Stimulated activated naive CD4-positive, alpha-beta T cell treated with Interleukin-2 at 50 U/mL for 16 hours (primary cell): Measurements from ENCODE around the gene LIX1L.

Experiments
- DNase-seq: peaks from one replicate; lab custom pipeline; 2025; lab: John Stamatoyannopoulos, UW

Gene LIX1L

DNA sequence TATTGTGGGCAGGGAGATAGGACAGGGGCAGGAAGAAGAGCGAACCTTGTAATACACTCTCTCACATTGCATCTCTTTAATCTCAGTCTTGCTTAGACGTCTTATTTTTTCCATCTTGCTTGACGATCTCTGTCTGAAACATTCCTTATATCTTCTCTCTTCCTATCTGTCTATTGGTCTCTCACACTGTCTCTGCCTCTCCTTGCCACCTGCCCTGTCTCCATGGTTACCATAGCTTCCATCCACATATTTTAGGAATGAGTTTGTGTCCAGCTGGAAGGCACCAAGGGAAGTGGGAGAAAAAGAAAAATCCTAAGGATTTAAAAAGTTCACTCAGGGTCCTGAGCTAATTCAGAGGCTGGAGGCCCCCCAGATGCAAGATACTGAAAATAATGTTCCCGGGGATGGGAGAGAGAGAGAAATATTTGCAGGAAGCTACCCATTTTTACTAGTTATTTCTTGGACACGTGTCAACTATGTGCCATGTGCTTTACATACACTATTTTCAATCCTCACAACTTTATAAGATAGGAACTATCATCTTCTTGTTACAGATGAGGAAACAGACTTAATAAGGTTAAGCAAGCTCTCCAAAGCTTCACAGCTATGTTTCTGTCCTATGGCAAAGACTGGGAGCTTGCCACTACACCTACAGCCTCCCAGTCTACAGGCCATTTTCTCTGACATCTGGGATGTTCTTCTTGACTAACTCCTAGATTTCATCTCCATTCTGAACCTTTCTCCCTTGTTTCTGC, 5.6 kb upstream of the LIX1L start:
- no peak for DNase-seq

DNA sequence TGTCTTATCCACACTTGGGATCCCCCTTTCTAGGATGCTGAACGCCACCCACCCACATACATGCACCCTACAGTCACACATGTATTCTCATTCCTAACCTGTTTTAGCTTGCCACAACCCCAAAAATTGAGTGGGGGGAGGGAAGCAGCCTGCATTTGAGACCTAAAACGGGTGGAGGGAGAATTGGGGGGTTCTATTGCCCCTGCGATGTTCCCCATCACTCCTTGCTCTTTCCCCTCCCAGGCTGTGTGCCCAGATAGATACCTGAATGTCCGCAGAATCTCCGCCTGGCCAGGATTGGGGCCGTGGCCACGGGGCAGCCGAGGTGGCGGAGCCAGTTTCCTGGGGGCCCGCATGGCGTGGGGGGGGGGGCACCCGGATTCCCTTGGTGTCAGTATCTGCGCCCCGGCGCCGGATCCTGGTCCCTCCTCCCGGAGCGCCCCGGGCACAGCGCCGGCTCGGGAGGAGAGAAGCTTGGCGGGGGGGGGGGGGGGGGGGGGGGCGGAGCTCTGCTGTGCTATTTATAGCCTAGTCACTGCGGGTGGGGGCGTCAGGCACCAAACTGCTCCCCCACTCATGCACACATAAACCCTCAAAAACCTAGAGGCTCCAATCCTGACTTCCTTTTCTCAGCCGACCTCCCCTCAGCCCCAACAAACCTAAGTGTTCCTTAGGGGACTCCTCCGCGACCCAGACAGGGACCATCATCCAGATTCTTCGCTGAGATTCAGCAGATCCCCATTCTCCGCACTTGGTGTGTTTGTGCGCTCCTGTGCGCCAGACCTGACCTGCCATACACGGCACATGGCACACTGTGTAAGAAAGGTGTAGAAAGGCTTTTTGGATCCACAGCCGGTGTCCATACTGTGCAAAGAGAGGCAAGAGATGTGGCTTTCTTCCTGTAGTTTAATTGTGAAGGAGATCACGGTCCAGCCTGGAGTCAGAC, 4.6 kb upstream of the LIX1L start:
- peak; percentile 62 for DNase-seq

DNA sequence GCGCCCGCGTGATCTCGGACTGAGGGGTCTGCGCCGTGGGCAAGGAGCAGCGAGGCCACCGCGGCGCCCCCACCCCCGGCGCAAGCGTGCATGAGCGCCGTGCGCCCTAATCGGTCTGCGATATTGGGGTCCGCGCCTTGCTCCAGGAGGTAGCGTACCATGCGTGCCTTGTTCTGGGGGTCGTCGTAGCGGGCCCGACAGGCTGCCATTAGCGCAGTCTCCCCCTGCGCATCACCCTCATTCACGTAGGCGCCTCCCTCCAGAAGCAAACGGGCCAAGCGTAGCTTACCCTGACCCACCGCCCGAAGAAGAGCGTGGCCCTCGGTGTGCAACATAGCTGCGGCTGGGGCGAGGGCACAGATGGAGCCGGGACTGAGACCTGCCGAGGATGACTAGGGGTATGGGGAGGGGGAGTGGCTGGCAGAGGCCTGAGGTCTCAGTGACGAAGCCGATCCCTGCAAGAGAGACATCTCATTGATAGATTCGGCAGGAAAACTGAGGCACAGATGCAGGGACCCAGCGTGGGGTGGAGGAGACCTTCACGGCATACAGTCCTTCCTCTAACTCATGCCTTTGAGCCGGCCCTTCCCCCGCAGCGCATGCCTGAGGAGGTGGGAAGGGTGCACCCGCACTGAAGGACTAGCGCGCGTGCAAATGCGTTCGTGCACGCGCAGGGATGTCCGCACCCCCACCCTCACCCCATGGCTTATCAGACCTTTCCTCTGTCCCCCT, 3.8 kb upstream of the LIX1L start:
- DNase-seq = peak; percentile 52

DNA sequence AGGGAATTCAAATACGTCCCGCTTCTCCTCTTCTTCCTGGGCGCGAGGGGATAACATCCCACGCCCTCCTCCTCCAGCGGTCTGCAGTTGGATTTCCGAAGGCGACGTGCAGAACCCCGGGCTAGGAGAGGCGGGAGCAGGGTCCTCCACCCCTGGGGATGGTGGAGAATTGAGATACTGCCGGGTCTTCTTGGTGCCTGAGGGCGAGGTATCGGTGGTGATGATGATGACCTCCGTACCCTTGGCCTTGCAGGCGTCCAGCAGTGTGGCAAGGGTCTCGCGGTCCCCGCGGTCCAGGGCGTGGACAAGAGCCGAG, 3.2 kb upstream of the LIX1L start:
- no peak for DNase-seq

DNA sequence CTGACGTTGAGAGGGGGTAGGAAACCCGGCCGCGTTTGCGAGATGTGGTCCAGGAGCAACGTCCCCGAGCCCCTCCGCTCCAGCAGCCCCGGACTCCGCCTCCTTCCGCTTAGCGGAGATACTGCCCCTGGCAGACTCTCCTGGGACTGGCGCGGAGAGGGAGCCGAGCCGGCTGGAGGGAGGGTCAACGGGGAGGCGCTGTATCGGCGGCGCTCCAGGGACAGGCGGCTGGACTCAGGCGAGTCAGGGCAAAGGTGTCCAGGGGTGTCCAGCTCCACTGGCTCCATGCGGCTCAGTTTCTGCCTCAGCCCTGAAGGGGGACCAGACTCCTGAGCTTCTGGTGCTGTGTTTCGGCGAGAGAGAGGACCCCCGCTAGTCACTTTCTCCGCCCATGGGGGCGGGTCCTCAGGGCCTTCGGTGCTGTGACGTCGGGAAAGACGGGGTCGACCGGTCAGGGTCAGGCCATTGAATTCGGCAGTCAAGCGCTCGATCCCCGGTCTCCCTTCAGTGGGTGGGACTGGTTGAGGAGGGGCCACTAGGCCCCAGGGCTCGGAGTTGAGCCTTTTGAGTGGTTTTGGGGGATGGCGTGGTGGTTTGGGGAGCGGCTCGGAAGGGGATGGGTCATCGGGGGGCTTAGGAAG, 2.8 kb upstream of the LIX1L start:
- peak; percentile 40 for DNase-seq

DNA sequence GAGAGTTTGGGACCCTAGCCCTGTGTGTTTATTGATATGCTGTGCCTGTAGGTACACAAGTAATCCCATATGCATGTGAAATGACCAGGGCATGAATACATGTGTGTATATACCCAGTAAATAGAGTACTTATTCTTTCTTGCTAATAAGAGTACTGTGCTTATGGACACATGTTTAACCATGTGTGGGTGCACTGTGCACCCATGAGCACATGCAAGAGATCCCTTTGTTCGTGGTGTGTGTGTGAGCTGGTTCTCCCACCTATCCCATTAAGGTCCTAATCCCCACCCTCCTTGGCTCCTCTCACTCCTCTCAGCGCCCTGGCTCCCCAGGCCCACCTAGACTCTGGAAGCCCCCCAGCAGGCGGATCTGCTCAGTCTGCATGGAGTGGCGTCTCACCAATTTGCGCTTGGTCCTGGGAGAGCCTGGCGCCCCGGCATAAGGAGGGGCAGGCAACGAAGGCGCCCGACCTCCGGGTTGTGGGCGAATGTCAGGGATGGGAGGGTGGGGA, 2.2 kb upstream of the LIX1L start:
- no peak for DNase-seq

DNA sequence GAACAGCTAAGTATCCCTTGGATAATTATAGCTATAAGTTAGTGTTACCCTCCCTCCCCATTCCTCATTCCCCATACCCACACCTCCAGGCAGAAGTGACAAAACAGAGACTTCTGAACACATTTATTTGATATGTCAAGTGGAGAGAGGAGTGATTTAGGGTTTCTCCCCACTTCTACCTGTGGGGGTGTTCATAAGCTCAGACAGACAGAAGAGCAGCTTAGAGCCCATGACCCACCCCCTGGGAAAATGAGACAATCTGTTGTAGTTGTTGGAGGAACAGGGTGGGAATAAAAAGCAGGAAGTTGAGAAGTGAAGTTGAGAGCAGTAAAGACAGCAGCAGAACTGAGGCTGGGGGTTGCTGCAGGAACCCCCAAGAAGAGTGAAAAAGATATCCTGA, 1.5 kb upstream of the LIX1L start:
- no peak for DNase-seq

DNA sequence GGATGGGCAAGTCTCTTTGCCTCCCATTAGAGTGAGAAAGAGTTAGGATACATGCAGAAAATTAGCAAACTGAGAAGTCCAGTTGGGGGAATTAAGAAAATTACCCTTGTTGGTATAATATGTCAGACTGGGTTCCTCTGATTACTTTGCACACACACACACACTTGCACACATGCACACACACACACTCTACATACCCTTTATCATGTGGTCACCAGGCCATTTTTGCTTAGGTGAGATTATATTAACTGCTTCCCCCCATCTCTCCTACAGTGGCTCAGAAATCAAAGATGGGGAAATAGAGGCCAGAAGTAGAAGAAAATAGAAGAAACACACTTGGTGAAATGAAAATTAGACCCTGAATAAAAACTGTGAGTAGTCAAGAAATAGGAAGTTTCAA, 917 bp upstream of the LIX1L start:
- no peak for DNase-seq

DNA sequence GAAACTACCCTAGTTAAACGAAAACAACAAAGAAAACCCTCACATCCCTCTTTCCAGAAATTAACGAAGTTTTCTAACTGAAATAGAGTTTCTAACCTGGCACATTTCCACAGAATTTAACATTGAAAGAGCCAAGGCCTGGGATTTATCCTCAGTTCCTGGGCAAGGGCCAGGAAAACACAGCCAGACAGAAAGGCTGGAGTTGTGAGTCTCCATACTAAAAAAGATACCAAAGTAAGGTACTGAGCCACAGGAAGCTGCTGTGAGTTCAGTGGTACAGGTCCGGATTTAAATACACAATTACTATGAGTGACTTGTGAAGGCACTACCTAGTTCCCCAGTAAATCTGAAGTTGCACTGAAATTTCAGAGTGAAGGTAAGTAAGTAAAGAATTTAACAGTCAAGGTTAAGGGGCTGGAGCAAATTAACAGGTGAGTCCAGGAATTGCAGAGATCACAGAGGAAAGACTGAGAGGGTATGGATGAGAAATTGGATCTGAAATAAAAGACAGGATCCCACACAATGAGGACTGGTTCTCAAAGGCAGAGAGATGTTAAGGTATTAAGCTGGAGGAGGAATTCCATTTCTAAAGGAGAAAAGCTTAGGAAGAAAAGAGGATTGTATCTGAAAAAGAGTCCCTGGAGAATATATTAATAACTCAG, 905 bp downstream of the LIX1L start:
- DNase-seq = no peak

DNA sequence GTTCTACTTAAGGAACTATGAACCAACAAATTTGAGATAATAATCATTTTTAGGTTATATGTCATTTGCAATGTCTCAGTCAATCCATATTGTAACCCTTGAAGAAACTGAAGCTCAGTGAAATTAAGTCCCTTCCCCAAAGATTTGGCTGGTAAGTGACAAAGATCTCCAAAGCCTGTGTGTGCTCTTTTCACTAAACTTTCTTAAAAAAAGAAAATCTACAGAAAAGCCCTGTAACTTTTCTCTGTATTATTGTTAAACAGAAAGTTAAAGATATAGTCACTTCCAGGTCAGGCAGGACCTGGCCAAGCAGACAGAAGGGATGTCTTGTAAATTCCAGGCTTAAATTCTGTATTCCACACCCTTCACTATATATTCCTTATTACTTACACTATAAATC, 1.5 kb downstream of the LIX1L start:
- DNase-seq = no peak

DNA sequence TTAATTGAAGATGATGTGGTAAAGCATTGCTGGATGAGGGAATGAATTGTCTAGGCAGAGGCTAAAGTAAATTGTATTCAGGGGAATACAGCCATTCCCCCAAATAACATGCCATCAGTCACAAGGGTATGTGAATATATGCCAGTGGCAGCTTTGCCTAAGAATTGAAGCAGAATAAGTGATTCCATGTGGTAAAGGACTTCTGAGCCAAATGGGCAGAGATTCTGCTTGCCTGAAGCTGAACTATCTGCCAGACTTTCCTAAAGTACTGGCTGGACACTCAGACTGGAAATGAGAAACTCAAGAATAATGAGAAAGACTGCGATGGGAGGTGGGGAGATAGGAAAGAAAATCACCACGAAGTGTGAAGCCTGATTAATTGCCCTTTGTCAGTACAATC, 2.4 kb downstream of the LIX1L start:
- DNase-seq = no peak

DNA sequence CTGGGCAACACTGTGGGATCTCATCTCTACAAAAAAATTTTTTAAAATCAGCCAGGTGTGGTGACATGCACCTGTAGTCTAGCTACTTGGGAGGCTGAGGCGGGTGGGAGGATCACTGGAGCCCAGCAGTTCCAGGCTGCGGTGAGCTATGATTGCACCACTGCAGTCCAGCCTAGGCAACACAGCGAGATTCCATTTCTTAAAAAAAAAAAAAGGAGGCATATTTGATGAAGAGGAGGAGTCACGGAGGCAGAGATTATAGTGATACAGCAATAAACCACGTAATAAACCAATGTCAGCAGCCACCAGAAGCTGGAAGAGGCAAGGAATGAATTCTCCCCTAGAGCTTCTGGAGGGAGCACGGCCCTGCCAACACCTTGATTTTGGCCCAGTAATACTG, 4.0 kb downstream of the LIX1L start:
- DNase-seq = no peak

DNA sequence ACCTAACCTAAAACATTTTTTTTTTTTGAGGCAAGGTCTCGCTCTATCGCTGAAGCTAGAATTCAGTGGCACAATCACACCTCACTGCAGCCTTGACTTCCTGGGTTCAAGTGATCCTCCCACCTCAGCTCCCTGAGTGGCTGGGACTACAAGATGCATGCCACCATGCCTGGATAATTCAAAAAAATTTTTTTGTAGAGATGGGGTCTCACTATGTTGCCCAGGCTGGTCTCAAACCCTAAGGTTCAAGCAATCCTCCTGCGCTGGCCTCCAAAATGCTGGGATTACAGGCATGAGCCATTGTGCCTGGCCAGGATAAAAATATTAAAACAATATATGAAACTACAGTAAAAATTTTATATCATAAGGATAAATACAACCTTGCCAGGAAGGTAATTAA, 4.9 kb downstream of the LIX1L start:
- no peak for DNase-seq

DNA sequence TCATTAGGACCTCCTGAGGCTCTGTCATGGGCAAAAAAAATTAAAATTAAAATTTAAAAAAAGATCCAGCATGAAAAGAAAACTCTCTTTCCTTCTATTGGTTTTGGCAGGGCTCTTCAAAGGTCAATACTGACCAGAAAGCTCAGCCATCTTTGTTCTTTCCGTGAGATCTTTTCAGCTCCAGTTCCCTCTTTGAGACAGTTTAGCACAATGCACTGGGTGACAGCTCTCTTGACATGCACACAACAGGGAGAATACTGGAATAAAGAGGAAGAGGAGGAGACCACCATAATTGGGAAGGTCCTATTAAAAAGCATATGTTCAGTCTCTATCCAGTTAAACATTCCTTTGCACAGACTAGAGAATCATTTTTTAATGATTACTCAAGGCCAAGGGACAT, 6.3 kb downstream of the LIX1L start:
- DNase-seq = no peak

DNA sequence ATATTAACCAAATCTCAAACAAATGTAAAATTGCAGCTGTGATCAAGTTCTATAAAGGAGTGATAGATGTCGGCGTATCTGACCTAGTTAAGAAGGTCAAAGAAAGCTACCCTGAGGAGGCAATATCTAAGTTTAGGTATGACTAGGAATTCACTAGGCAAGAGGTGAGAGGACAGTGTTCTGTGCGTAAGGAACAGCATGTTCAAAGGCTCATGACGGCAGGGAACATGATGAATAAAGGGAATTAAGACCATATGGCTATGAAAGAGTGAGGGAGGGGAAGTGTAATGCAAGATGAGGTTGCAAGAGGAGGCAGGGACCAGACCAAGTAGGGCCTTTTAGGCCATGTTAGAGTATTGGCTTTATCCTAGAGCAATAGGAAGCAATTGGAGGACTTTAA, 8.6 kb downstream of the LIX1L start:
- no peak for DNase-seq

DNA sequence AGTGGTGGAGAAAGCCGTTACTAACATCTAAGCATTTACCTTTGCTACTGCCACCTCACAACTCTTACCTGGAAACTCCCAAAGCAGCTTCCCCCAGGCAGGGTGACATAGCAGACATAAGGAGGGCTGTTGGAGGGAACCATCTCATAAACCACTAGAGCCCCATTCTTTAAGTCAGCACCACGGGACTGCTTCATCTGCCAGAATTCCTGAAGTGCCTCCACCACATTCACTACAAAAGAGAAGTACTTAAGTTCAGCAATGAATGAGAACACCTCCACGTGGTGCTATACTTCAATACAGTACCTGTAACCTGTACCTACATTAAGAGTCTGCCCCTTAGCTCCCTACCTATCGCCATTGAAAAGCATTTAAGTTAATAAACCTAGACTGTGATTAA, 10.3 kb downstream of the LIX1L start:
- no peak for DNase-seq

DNA sequence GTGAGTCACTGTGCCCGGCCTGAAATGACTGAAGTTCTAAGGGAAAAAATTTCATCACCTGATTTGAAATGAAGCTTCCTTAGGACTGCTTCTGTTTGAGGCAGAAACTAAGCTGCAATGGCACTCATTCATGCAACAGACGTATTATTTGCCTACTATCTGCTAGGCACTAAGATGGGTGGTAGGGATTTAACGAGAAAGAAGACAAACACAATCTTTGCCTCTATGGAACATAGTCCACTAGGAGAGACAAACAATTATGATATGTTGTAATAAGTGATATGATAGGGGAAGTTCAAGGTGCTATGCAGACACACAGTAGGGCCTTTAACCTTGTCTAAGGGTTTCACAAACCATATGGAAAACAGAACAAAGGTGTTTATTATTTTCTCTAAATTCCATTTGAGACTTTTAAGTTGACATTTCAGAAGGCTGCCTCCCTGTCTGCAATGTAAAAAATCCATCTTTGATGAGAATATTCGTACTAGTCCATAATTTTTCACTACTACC, 11.3 kb downstream of the LIX1L start:
- DNase-seq = no peak

DNA sequence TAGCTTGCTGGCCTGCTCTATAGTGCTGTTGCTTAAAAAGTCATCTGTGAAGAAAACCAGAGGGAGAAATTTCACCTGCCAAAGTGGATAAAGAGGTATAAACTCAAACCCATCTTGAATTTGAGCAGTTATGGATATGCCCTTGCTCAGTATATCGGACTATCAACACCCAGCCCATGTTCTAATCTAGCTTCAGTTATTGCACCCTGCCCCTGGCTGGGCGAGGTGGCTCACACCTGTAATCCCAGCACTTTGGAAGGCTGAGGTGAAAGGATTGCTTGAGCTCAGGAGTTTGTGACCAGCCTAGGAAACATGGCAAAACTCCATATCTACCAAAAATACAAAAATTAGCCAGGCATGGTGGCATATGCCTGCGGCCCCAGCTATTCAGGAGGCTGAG, 13.3 kb downstream of the LIX1L start:
- no peak for DNase-seq

DNA sequence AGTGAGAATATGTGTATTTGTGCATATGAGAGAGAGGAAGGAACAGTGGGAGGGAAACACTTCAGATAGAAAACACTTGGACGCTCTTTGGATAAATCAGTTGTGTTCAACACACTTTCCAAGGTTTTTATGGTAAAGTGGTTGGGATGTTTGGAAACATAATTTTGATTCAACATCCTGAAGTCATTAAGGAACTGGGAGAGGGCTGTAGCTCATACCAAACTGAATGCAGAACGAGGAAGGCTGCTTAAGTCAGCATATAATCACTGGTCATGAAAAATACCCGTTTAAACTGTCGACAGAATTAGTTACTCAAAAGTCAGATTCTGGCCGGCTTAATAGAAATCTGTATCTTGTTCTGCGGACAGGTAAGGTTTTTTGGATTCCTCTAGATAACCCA, 14.9 kb downstream of the LIX1L start:
- DNase-seq = no peak

DNA sequence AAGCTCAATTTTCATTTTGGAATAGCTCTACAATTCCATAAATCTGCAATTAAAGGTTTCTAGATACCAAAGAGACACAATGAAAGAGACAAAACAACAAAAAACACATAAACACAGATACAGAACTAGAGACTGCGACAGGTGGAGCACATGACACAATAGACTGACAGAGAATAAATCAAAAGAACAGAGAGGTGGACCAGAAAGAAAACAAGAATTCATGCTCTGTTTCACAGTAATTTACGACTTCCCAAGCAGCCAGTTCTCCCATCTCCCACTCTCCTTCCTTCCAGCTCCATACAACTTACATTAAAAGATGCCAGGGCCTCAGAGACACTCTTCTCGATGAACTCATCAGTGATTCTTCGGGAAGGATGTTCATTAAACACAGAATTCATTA, 15.4 kb downstream of the LIX1L start:
- no peak for DNase-seq

DNA sequence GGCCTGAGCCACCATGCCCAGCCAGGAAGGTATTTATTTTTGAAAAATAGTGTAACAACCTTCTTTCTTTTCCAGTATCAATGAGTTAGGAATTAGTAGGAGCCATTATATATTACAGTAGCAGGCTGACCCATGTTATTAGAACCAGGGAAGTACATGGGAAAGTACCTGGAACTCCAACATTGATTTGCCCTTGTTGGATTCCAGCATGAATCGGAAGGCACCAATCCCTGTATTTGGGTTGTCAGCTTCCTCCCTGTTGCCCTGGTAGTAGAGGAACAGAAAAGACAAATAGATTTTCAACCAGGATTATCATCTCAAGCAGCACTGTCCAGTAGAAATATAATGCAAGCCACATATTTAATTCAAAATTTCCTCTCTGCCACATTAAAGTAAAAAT, 20.4 kb downstream of the LIX1L start:
- DNase-seq = no peak
